ENCODE measurements around the gene GPR6.

GPR6 gene, protein sequence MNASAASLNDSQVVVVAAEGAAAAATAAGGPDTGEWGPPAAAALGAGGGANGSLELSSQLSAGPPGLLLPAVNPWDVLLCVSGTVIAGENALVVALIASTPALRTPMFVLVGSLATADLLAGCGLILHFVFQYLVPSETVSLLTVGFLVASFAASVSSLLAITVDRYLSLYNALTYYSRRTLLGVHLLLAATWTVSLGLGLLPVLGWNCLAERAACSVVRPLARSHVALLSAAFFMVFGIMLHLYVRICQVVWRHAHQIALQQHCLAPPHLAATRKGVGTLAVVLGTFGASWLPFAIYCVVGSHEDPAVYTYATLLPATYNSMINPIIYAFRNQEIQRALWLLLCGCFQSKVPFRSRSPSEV

DNA sequence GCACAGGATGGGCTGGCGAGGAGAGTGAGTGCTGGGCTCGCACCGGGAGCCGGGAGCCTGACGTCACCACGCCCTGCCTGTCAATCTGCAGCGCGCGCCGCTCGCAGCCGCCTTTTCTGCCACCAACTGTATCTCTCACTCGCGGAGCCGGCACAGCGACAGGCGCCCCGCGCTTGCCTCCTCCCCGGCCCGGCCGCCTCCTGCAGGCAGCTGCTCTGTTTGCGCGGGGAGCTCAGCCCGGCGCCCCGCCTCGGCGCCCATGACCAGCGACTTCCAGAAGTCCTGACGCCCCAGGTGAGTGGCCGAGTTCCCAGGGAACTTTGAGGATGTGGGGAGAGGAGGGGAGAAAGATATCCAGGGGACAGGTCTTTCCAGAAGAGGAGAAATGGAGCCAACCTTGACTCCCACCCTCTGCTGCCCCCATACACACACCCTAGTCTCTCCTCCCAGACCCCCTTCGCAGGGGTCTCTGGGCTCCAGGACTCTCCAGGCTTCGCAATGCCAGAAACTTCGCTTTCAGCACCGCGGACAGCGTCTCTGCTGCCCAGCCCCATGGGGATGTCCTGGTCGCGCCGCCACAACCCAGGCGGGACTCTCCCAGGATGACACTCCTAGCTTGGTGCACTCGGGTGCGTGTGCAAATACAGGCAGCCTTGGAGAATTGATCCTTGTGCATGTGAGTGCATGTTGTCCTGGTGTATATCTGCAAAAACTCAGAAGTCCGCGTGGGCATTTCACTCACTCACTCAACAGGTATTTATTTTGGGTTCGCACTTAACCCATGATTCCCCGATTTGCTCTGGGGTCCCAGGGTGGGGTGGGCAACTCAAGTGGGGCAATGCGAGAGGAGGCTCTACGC lies at the start of gene GPR6:
Gene GPR6, plus strand, starts transcription at position 138 of the 859 bp plus-strand sequence. CDS start 802 bp downstream, outside the sequence.
- DNase-seq (ENCODE audit: low spot score) = peak; percentile 91

DNA sequence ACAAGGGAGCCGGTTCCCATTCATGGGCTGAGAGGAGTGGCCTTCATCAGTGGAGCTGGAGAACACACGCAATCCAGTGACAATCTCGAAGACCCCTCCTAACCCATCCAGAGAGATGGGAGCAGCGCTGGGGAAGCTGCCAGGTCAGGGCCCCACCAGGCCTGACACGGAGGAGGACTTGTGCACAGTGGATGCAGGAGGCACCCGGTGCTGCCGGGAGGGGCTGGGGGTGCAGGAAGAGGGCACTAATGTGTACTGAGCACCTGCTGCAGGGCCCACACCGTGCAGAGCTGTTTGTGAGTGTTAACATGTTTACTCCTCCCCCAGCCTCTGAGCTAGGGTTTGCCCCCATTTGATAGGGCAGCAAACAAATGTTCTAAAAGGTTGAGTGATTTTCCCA lies 43.8 kb upstream of the GPR6 start:
- DNase-seq (ENCODE audit: low spot score) = no peak

DNA sequence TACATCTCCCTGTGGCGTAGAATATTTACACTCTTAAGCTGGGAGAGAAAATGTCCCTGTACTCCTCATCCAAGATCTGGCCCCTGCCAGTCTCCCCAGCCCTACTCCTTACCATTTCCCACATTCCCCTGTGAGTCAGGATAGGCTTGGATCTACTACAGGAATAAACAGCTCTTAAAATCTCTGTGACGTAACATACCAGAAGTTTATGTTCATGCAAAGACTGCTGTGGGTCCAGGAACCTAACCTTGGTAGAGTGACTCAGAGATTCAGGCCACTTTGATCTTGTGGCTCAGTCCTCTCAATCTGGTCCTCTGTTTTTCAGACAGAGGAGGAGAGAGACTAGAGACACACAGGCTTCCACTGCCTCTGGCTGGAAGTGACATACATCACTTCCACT lies 38.5 kb upstream of the GPR6 start:
- no peak for DNase-seq (ENCODE audit: low spot score)

DNA sequence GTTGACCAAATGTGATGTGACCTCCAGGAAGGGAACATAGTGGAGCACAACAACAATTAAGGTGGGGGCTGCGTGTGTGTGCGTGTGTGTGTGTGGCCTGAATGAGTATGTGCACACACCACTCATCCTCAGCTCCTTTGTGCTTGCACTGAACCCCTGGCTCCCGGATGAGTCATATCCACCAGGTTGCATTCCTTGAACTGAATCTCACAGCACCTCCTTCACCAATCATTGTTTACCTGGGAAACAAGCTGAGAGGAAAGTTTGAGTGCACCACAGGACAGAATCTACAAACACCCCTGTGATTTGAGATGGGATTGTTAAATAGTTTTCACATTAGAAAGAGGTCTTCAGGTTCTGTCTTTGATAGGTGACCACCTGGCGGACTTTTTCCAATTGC lies 33.7 kb upstream of the GPR6 start:
- DNase-seq (ENCODE audit: low spot score) = no peak

DNA sequence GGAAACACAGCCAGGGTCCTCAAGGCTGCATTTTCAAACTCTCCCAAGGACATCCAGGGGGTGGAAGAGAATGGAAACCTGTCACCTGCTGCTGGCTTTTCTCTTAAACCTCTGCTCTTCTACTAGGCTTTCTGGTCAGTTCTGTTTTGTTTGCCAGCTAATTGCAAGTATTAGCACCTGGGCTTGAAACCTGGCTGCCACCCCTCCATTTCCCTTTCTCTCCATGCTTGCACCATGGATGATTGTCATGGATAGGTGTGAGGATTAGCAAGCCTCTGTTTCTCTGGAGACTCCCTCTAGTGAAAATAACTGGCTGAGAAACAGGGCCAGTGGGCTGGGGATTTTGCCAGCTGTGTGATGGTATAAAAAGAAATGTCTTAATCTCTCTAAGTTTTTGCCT lies 33.0 kb upstream of the GPR6 start:
- DNase-seq (ENCODE audit: low spot score) = no peak

DNA sequence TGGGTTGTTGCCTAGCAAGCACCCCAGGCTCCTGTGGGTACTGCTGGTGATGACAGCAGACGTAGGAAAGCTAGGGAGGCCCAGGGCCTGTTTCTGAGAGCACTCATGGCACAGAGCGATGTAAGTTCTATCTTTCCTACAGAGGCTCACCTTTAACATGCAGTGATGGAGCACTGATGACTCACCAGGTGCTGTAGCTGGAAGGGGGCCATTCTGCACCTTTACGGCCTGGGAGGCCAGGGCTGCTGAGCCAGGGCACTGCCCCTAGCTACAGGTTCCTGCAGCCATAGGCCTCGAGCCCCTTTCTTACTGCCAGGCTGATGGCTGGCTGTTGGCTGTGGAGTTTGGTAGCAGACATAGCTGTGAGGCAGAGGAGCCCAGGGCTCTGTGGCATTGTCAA lies 31.1 kb upstream of the GPR6 start:
- DNase-seq (ENCODE audit: low spot score) = no peak

DNA sequence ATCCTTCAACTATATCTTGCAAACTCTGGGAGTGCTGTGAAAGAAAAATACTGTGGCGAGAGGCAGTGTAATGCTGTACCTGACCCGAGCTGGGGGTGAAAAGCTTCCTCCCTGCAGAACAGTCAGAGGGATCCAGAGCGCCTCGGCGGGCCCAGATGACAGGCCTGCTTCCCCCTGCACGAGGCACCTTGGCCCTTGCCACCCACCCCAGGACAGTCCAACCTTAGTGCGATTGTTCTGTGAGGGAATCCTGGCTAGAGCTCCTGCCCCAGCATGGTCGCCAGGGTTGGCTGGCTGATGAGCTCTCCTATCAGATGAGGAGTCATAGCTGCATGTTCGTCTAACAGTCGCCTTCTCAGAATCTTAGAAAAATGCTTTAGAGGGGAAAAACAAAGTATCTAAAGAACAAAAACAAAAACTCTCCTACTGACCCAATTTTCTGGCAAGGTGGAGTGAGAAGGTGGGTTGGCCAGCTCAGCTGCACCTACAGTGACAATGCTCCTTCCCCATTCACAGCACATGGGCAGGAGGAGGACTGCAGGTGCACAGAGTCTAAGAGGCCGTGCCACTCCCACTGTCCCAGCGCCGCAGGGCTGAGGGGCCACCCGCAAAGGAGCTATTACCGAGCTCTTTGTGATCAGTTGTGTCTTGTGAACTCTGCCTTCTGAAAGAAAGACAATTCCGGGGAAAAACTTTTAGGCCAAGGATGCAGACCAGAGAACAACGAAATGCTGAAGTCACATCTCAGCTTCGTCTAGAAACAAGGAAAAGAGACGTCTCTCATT lies 28.6 kb upstream of the GPR6 start:
- DNase-seq (ENCODE audit: low spot score) = no peak

DNA sequence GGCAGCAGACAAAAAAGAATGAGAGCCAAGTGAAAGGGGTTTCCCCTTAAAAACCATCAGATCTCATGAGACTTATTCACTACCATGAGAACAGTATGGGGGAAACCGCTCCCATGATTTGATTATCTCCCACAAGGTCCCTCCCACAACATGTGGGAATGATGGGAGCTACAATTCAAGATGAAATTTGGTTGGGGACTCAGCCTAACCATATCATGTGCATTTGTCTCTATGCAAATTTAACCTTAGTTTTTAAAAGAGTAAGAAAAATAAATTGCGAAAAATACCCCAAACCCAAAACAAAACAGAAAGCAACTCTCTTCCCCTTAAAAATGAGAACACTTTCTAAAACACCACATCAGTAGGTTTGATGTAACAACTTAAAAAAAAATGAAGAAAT lies 22.6 kb upstream of the GPR6 start:
- no peak for DNase-seq (ENCODE audit: low spot score)

DNA sequence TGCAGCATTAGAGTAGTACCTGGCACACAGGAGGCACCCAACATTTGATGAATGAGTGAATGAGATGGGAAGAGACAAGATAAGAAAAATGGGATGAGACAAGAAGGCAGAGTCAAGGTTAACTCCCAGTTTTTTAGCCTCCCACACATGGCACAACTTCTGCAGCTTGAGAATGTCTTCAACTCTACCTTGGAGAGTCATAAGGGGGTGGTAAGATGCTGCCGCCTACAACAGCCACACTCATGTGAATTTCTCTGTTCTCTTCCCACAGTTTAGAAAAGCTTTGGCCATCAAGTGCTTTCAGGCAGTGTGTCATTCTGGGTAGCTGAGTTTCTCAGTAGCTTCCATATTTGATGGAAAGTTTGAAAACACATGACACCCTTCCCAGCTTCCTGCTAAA lies 19.5 kb upstream of the GPR6 start:
- DNase-seq (ENCODE audit: low spot score) = no peak

DNA sequence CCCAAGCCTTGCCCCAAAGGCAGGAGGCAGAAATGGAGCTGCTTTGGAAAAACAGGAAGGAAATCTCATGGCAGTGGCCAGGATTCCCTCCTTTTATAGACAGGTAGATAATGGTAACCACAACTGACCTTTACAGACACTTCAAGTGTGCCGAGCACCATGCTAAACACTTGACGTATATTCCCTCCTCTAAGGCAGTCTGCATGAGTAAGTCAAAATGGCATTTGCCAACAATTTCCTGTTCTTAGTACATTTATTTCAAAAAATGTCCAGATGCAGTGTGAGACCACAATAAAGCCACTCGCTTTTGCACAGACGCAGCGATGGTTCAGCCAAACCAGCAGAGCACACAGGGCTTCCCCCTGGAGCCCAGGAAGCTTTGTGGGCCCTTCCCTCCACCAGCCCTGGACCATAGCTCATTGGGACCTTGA lies 16.5 kb upstream of the GPR6 start:
- no peak for DNase-seq (ENCODE audit: low spot score)

DNA sequence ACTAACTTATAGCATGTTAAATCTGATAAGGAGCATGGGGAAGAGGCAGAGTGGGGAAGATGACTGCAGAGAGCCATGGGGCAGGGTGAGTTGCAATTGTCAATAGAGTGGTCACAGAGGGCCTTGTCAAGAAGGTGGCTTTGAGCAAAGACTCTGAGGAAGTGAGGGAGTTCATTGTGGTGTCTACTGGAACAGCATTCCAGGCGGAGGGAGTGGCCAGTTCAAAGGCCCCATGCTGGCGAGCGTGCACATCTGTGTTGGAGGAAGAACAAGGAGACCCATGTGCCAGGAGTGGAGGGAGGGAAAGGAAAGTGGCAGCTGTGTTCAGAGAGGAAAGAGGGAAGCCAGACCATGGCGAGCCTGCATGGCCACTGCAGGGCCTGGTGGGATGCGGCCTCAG lies 15.8 kb upstream of the GPR6 start:
- DNase-seq (ENCODE audit: low spot score) = no peak

DNA sequence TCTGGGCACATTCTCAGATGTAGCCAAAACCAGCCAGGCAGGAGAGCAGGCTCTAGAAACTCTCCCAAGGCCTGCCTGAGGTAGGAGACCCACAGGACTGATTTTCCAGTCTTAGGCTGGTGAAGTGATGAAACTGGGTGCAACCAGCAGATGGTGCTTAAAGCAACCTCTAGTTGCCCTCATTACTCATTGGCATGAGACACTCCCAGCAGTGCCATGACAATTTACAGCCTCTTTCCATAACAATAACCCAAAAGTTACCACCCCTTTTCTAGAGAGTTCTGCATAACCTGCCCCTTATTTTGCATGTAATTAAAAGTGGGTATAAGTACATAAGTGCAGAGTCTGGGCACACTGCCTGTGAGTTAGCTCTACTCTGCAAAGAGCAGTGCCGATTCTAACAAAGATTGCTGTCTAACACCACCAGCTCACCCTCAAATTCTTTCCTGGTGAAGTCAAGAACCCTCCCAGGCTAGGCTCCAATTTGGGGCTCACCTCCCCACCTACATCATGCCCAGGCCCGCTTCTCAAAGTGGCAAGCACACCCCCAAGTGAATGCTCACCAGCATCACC lies 14.4 kb upstream of the GPR6 start:
- DNase-seq (ENCODE audit: low spot score) = no peak

DNA sequence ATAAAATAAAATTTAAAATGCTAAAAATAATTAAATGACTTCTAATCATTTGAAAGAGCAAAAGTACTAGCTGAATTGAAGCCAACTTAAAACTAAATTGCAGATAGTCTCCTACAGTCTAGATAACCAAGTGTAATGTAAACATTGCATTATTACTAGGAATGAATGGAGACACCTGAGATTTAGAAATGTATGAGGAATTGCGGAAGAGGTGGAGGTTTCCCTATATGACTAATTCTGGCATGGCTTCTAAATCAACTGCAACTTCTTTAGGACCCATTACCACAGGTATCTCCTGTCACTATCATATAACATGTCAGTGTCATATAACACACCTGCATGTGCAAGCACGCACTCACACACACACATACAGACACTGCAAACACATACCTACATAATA lies 13.2 kb upstream of the GPR6 start:
- DNase-seq (ENCODE audit: low spot score) = no peak

DNA sequence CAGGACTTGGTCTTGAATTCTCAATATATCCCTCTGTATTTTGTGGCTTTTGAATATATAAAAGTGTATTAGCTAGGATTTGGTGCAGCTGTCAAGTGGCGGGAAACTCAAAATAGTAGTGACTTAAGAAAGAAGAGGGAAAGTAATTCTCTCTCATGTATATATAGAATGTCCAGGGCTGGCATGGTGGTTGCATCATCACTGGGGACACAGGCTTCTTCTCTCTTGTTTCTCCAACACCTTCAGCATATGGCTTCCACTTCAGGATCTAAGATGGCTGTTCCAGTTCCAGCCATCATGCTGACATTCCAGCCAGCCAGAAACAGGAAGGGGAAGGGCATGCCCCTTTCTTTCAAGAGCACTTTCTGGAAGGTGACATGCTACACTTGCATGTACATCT lies 11.8 kb upstream of the GPR6 start:
- DNase-seq (ENCODE audit: low spot score) = no peak

DNA sequence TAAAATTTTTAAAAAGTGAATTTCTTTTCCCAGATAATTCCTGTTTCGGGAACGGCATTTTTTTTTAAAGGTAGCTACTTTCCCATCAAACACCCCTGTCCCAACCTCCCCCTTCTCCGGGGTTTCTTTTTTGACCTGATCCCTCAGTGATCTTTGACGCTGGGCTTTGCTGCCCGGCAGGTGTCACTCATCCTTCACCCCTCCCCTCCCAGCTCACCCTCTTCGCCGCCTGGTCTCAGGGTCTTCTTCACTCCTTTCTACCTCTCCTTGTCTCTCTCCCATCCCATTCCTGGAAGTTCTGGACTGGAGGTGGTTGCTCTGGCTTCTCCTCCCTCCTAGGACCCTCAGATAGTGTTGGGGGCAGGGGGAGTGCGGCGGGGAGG lies 329 bp upstream of the GPR6 start:
- DNase-seq (ENCODE audit: low spot score) = no peak

DNA sequence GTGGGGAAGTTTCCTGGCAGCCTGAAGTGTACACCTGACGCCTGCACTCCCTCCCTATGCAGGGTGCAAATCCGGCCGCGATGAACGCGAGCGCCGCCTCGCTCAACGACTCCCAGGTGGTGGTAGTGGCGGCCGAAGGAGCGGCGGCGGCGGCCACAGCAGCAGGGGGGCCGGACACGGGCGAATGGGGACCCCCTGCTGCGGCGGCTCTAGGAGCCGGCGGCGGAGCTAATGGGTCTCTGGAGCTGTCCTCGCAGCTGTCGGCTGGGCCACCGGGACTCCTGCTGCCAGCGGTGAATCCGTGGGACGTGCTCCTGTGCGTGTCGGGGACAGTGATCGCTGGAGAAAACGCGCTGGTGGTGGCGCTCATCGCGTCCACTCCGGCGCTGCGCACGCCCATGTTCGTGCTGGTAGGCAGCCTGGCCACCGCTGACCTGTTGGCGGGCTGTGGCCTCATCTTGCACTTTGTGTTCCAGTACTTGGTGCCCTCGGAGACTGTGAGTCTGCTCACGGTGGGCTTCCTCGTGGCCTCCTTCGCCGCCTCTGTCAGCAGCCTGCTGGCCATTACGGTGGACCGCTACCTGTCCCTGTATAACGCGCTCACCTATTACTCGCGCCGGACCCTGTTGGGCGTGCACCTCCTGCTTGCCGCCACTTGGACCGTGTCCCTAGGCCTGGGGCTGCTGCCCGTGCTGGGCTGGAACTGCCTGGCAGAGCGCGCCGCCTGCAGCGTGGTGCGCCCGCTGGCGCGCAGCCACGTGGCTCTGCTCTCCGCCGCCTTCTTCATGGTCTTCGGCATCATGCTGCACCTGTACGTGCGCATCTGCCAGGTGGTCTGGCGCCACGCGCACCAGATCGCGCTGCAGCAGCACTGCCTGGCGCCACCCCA lies 1.2 kb downstream of the GPR6 start:
- peak; percentile 59 for DNase-seq (ENCODE audit: low spot score)

DNA sequence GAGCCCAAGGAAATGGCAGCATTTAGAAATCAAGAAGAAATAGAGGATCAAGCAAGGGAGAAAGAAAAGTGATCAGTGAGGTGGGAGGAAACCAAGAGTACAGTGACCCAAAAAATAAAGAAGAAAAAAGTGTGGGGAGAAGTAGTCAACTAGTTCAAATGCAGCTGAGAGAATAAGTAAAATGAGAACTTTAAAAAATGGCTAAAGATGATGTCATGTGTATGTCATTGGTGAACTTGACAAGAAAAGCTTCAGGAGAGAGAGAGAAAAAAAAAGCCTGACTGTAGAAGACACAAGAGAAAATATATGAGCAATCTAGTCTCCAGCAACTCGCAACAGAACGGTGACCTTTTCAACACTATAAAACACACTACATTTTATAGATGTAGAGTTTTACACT lies 6.3 kb downstream of the GPR6 start:
- DNase-seq (ENCODE audit: low spot score) = no peak

DNA sequence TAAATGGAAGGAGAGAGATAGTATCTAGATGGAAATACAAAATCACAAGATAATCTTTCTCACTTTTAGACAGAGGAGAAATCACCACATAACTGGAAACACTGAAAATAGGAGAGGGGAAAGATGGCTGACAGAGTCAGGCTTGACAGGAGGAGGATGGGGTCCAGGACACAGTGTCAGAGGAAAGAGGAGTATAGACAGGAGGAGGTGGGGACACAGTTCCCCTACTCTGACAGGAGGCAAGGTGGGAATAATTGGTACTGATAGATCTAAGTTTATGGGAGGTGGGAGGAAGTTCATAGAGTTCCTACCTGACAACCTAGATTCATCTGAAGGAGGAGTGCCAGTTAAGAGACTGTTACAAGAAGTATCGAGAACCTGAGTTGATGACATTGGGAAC lies 9.1 kb downstream of the GPR6 start:
- no peak for DNase-seq (ENCODE audit: low spot score)

DNA sequence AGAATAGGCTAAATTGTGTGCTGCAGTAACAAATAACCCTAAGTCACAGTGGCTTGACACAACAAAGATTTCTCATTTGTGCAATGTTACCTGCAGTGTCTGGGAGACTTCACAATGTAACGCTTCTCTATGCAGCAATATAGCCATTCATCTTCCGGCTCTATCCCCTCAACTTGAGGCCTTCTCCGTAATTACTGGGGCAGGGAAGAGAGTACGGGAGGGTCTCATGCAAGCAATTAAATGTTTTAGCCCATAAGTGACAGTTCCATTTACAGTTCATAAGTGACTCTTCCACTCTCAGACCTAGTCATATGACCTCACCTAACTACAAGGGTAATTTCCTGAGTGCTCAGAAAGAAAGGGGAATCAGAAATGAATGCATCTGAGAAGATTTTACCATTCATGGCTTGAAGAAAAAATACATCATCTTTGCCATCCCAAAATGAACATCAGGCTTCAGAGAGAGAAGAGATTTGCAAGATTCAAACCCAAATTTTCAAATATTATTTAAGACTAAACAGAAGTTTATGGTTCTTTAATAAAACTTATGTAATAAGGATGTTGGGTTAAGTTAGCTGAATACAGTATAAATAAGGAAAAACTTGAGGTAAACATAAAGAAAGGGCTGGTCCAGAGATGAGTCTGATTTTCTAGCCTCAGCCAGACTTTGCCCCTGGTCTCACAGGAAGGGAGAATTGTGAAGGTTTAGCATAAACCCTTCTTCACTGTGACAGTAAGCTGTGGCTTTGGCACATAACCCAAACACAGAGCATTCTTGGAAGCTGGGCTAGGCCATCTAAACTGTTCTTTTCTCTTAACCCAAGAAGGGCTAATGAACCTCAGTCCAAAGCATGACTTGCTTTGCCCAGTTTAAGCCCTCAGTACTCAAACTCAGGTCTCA lies 13.3 kb downstream of the GPR6 start:
- DNase-seq (ENCODE audit: low spot score) = no peak

DNA sequence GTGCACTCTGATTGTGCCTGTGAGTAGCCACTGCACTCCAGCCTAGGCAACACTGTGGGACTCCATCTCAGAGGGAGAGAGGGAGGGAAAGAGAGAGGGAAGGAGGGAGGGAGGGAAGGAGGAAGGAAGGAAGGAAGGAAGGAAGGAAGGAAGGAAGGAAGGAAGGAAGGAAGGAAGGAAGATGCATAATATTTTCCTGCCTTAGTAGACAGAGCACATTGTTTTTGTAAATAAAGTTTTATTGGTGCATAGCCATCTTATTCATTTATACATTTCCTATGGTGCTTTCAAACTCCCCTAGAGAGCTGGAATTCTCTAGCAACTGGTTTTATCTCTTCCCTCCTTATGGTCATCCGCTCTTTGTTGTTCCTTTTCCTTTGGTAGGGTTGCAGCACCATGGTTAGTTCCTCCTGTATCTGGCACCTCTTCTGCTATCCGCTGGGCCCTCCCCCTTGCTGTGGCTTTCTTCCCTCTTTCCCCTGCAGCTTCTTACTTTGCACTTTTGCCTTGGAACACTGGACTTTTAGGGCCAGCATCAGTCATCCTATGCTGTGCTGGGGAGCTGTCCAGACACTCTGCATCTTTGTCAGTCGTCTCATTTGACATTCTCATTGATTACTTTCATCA lies 20.2 kb downstream of the GPR6 start:
- DNase-seq (ENCODE audit: low spot score) = no peak

Data from ecto neural progenitor cell (in vitro differentiated cells).